GM21526 (cell line): Measurements from ENCODE around the gene RGPD5.
"Not testable (repeated sequence)": the region's sequence is repeated elsewhere in the genome, so short reads cannot be mapped to it uniquely, and the experiment has no call there.

Experiments used
- ATAC-seq: cut with Tn5 transposase; IDR thresholded peaks from one replicate; pipeline ENCODE4 v1.9.1; 2021; ENCODE audit warnings: moderate library complexity; ENCODE audit not compliant: unreplicated experiment, low FRiP score

Gene RGPD5

GRCh38 chr2:109891024-109891423 lies 96.9 kb downstream of the RGPD5 start:
- ATAC-seq: not testable (repeated sequence)

GRCh38 chr2:109893736-109894135 lies 99.6 kb downstream of the RGPD5 start:
- ATAC-seq: not testable (repeated sequence)

GRCh38 chr2:109894141-109894540 lies 100.0 kb downstream of the RGPD5 start:
- not testable (repeated sequence) for ATAC-seq

GRCh38 chr2:109895090-109895869 lies 101.2 kb downstream of the RGPD5 start:
- ATAC-seq: not testable (repeated sequence)

GRCh38 chr2:109896212-109896611 lies 102.1 kb downstream of the RGPD5 start:
- ATAC-seq: peak; percentile 96

GRCh38 chr2:109897769-109898461 lies 103.8 kb downstream of the RGPD5 start:
- not testable (repeated sequence) for ATAC-seq

GRCh38 chr2:109898462-109899336 lies 104.6 kb downstream of the RGPD5 start, which contains the start of gene LIMS3:
LIMS3 (plus strand) TSS chr2:109898688; CDS start chr2:109898729, 41 bp downstream.
- ATAC-seq: not testable (repeated sequence)

- peak; percentile 79 for ATAC-seq
These were observed 111.7 kb downstream of the RGPD5 start for GRCh38 chr2:109905796-109906195.
